GM18502 (cell line): ENCODE data around the gene SPDYE2.
"Not testable (repeated sequence)": the region's sequence is repeated elsewhere in the genome, so short reads cannot be mapped to it uniquely, and the experiment has no call there.

Source experiments
- ATAC-seq: cut with Tn5 transposase; IDR thresholded peaks from one replicate; pipeline ENCODE4 v1.9.1; 2021; ENCODE audit warnings: mild to moderate bottlenecking; ENCODE audit not compliant: unreplicated experiment, poor library complexity

The SPDYE2 gene

DNA sequence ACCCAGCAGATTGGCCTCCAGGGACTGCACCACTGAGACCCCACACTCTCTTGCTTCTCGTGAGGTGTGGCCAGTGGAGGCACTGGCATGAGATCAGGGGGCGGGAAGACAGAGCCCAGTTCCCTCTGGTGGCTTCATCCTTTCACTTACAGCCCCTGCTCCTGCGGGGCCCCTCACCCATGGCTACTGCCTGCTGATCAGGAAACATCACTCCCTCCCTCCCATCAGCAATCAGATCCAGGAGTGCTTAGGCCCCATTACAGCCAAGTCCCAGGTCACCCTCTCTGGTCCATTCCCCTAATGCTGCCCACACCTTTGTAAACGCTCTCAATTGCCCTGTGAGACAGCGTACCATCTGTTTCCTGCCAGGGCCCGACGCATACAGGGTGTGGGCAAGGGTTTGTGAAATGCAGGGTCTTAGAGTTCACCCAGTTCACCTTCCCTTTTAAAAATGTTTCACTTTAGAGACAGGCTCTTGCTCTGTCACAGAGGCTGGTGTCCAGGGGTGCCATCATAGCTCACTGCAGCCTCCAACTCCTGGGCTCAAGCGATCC lies 15.9 kb upstream of the SPDYE2 start:
- not testable (repeated sequence) for ATAC-seq

- not testable (repeated sequence) for ATAC-seq
Measured at GRCh38 chr7:102540604-102541003, 10.4 kb upstream of the SPDYE2 start.

GRCh38 chr7:102542083-102542482 lies 8.9 kb upstream of the SPDYE2 start:
- not testable (repeated sequence) for ATAC-seq

DNA sequence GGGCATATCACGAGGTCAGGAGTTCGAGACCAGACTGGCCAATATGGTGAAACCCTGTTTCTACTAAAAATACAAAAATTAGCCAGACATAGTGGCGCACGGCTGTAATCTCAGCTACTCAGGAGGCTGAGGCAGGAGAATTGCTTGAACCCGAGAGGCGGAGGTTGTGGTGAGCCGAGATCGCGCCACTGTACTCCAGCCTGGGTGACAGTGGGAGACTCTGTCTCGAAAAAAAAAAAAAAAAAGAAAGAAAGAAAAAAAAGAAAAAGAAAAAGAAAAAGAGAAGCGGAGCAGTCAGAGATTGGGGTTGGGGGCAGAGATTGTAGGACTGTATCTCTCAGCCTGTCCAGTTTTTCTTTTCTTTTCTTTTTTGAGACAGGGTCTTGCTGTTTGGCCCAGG lies 8.3 kb upstream of the SPDYE2 start:
- not testable (repeated sequence) for ATAC-seq

GRCh38 chr7:102543596-102543995 lies 7.4 kb upstream of the SPDYE2 start, which contains the start of gene UPK3BL2:
Gene UPK3BL2, minus strand, starts transcription at chr7:102543696. Its CDS starts 60 bp downstream, at chr7:102543636.
- not testable (repeated sequence) for ATAC-seq

DNA sequence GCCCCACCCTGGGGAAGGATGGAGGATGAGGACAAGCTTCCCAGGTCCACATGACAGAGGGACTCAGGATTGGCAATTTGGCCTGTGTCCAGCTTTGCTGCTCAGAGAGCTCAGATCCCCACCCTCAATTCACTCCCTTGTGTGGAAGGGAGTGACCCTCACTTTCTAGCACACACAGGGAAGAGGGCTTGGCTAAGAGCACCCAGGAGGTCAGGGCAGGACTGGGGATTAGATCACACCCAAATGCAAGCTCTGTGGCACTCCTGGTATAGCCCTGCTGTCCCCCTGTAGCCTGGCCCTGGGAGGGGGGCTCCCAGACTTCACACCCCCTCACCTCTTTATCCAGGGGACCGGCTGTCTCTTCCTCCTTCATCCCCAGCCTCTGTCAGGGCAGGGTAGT lies 6.7 kb upstream of the SPDYE2 start:
- ATAC-seq, result not testable (repeated sequence)

DNA sequence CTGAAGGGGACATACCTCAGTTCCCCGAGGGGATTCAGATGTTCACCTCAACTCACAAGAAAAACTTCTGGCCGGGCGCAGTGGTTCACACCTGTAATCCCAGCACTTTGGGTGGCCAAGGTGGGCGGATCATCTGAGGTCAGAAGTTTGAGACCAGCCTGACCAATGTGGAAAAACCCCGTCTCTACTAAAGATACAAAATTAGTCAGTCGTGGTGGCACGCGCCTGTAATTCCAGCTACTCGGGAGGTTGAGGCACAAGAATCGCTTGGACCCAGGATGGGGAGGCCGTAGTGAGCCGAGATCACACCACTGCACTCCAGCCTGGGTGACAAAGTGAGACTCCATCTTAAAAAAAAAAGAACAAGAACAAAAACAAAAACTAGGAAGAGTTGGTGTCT lies 5.7 kb upstream of the SPDYE2 start:
- ATAC-seq, result not testable (repeated sequence)

DNA sequence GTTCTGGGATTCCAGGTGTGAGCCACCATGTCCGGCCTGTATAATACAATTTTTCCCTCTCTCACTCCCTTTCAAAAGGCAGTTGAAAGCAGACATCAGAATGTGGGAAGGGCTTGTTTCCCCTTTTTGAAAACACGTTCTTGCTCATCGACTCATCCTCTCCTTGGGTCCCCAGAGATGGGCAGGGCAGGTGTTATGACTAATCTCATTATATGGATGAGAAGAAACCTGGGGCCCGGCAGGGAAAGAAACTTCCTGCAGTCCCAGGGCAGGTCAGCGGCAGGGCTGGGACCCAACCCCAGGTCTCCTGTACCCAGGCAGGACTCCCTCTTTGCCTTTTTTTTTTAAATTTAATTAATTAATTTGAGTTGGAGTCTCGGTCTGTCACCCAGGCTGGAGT lies 4.7 kb upstream of the SPDYE2 start:
- peak; percentile 86 for ATAC-seq

DNA sequence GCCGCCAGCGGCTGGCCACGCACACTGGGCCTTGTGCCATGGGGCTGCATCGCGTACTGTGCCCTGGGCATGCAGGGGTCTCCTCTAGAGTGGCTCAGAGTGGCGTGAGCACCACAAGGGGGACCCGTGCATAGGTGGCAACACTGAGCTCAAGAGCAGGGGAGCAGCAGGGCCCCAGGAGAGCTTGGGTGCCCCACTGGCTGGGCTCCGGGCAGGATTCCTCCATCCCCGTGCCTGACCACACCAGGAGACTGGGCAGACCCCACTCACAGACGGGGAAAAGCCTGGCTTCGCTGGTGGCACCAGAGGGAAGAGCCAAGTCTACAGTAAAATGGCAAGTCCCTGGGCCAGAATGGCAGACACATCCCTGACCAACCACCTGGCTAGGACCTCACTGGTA lies 17.6 kb downstream of the SPDYE2 start:
- ATAC-seq, result not testable (repeated sequence)

DNA sequence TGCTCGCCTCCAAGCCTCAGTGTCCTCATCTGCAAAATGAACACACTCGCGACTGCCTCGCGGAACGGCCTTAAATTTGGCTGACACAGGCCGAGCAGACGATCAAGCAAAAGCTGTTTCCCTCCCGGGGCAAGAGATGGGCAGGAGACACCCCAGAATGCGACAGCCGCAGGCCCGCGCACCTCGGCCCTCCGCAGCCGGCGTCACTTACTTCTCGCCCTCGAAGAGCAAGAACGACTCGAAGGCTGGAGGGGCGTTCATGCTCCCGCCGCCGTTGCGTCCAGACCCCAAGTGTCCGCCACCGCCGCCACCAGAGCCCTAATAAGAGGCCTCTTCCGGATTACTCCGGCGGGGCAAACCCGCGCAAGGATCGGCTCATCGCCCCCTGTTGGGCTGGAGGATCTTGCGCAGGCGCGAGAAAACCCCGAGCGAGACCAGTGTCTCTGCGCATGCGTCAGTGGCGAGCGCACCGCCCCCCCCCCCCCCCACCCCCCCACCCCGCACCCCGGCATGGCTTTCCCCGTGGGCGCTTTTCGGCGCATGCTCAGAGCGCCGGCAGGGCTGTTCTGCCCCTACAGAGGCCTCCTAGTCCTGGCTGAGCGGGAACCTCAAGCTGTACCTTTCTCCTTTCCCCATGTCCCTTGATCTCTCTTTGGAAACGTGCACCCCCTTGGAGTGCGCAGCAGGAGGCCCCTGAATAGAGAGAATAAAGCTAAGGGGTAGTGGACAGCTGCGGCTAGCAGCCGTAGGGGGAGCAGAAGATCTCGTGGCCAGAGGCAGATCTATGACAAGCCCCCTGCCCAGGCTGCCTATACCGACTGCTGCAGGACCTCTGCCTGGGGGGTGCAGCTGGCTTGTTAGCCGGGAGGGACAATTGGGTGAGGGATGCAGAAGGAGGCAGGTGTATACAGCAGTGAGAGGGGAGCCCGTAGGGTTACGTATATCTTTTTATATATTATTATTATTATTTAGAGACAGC lies 21.5 kb downstream of the SPDYE2 start, which contains the start of gene POLR2J3:
TSS of gene POLR2J3 (minus strand) at position 323 of the 979 bp plus-strand sequence. CDS start at position 261, 62 bp downstream.
- peak; percentile 96 for ATAC-seq

- ATAC-seq, result not testable (repeated sequence)
Measured at GRCh38 chr7:102574607-102575006, 23.6 kb downstream of the SPDYE2 start.

- ATAC-seq, result not testable (repeated sequence)
Measured at GRCh38 chr7:102576363-102576762, 25.3 kb downstream of the SPDYE2 start.

DNA sequence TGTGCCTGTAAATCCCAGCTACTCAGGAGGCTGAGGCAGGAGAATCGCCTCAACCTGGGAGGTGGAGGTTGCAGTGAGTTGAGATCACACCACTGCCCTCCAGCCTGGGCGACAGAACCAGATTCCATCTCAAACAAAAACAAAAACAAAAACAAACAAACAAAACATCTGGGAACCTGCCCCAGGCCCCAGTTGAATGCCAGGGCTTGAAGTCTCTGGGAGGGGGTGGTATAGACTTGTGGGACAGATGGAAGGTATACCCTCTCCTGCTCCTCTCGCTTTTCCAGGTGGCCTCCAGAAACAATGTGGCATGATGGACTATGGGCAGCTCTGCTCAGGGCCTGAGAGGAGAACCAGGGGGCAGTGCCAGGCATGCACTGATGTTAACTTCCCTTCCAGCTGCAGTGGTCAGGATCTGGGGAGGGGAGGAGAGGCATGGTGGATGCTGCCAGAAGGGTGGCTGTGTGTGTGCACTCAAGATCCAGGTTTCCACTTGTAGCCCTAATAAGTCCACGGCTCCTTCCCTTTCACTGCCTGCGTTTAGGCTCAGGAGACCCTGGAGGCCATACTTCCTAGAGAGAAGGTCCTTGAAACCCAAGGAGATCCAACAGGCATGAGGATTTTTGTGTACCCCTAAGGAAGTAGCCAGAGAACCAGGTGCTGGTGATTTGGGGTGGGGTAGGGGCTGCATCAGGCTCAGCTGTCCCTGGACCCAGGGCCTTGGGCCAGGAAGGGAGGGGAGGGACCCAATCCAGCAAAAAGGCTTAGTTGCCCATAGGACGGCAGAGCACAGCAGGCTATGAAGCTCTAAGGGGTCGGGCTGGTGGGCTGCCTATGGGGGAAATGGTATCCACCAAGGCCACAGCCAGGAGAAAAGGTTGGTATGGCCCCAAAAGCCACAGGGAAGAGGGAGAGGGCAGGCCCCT lies 26.6 kb downstream of the SPDYE2 start:
- not testable (repeated sequence) for ATAC-seq

DNA sequence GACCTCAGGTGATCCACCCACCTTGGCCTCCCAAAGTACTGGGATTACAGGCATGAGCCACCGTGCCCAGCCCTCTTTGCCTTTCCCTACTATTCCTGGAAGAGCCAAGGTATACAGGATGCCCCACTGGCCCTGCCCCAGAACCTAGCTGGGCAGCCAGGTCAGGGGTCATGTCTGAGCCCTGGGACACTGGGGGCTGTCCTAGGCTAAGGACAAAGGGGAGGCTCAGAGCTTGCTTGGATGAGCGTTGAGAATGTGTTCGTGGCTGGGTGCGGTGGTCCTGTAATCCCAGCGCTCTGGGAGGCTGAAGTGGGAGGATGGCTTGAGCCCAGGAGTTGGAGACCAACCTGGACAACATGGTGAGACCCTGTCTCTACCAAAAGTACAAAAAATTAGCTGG lies 27.5 kb downstream of the SPDYE2 start:
- not testable (repeated sequence) for ATAC-seq

- not testable (repeated sequence) for ATAC-seq
Measured at GRCh38 chr7:102581722-102582121, 30.7 kb downstream of the SPDYE2 start.

DNA sequence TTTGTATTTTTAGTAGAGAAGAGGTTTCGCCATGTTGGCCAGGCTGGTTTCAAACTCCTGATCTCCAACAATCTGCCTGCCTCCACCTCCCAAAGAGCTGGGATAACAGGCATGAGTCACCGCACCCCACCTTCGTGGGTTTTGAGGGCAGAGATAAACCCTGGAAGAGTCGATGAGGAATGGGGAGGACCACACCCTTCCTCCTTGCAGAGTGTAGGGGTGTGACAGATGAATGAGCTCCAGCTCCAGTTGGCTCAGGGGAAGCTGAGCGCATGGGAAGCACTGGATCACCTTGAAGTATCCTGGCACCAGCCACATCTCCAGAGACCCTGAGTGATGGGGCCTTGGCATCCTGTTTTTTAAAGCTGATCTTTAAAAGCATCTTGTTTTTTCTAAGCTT lies 32.5 kb downstream of the SPDYE2 start:
- ATAC-seq, result not testable (repeated sequence)

- ATAC-seq, result peak; percentile 64
Measured at GRCh38 chr7:102589857-102590256, 38.8 kb downstream of the SPDYE2 start.

GRCh38 chr7:102592477-102593019 lies 41.5 kb downstream of the SPDYE2 start:
- ATAC-seq, result peak; percentile 55

- ATAC-seq, result peak; percentile 65
Measured at GRCh38 chr7:102593637-102594334, 42.8 kb downstream of the SPDYE2 start.
